ENCODE measurements around the gene PTPN14.
A peak's percentile ranks its signal among the peaks of the same experiment; 100 is the strongest.

The PTPN14 gene

GRCh38 chr1:214440219-214440965 lies 111.0 kb downstream of the PTPN14 start:
- Histone ChIP-seq H3K9me3 (ENCODE audit: insufficient read depth, low read length, severe bottlenecking) (no peaks in the 10 kb centered on the region), H3K4me2 (ENCODE audit: insufficient read depth, low read length) (peak overlapping the region; percentile 23; the same call in 1 of the 2 replicates), H3K79me2 (ENCODE audit: insufficient read depth, low read length) (no peaks in the 10 kb centered on the region), H3K4me1 (ENCODE audit: insufficient read depth, low read length) (peaks cover 35% of the 10 kb centered on the region), H3K27ac (ENCODE audit: low read length) (peak overlapping the region; percentile 58), H4K20me1 (ENCODE audit: insufficient read depth, low read length) (no peaks in the 10 kb centered on the region), H3K9ac (ENCODE audit: low read depth, low read length) (no peak overlapping the region), H3K4me3 (ENCODE audit: low read depth in 1 of 2, low read length in 2 of 2) (no peak overlapping the region), H2AFZ (ENCODE audit: low read depth, low read length) (no peak overlapping the region), H3K36me3 (ENCODE audit: insufficient read depth, low read length) (no peaks in the 10 kb centered on the region), H3K27me3 (ENCODE audit: insufficient read depth, low read length, poor library complexity) (no peaks in the 10 kb centered on the region)
- no peak for TF ChIP-seq CTCF (IDR thresholded peaks at IDR 0.05; ENCODE audit: borderline replicate concordance, extremely low read depth, low read length, poor library complexity, severe bottlenecking)
- TF ChIP-seq EZH2 (IDR thresholded peaks at IDR 0.05; ENCODE audit: borderline replicate concordance, low read depth, low read length, severe bottlenecking) = no peak
- ATAC-seq (ENCODE audit: insufficient read depth, low read depth) (no peak), DNase-seq (no peak)

- ATAC-seq (ENCODE audit: insufficient read depth, low read depth) (peak; percentile 54; the same call in 2 of the 3 replicates), DNase-seq (no peak)
- no peaks in the 10 kb centered on the region for H3K79me2 ChIP-seq (ENCODE audit: insufficient read depth, low read length)
- TF ChIP-seq CTCF (IDR thresholded peaks at IDR 0.05; ENCODE audit: borderline replicate concordance, extremely low read depth, low read length, poor library complexity, severe bottlenecking) (no peak), EZH2 (IDR thresholded peaks at IDR 0.05; ENCODE audit: borderline replicate concordance, low read depth, low read length, severe bottlenecking) (no peak)
- H4K20me1 ChIP-seq (ENCODE audit: insufficient read depth, low read length) = no peaks in the 10 kb centered on the region
- no peak overlapping the region for H3K4me3 ChIP-seq (ENCODE audit: low read depth in 1 of 2, low read length in 2 of 2)
- H3K4me1 ChIP-seq (ENCODE audit: insufficient read depth, low read length) = peaks cover 27% of the 10 kb centered on the region
- H2AFZ ChIP-seq (ENCODE audit: low read depth, low read length) = no peak overlapping the region
- H3K9ac ChIP-seq (ENCODE audit: low read depth, low read length) = no peak overlapping the region
- H3K9me3 ChIP-seq (ENCODE audit: insufficient read depth, low read length, severe bottlenecking) = no peaks in the 10 kb centered on the region
- H3K4me2 ChIP-seq (ENCODE audit: insufficient read depth, low read length) = no peak overlapping the region
- no peak overlapping the region for H3K27ac ChIP-seq (ENCODE audit: low read length)
- no peaks in the 10 kb centered on the region for H3K36me3 ChIP-seq (ENCODE audit: insufficient read depth, low read length)
- no peaks in the 10 kb centered on the region for H3K27me3 ChIP-seq (ENCODE audit: insufficient read depth, low read length, poor library complexity)
Observed at GRCh38 chr1:214439352-214440119, 111.9 kb downstream of the PTPN14 start.

- no peaks in the 10 kb centered on the region for H3K79me2 ChIP-seq (ENCODE audit: insufficient read depth, low read length)
- H3K4me3 ChIP-seq (ENCODE audit: low read depth in 1 of 2, low read length in 2 of 2) = no peak overlapping the region
- H3K9me3 ChIP-seq (ENCODE audit: insufficient read depth, low read length, severe bottlenecking) = no peaks in the 10 kb centered on the region
- H3K4me2 ChIP-seq (ENCODE audit: insufficient read depth, low read length) = no peak overlapping the region
- DNase-seq = no peak
- peaks cover 26% of the 10 kb centered on the region for H3K4me1 ChIP-seq (ENCODE audit: insufficient read depth, low read length)
- no peaks in the 10 kb centered on the region for H4K20me1 ChIP-seq (ENCODE audit: insufficient read depth, low read length)
- H3K9ac ChIP-seq (ENCODE audit: low read depth, low read length) = no peak overlapping the region
- ATAC-seq (ENCODE audit: insufficient read depth, low read depth) = no peak
- no peak for TF ChIP-seq CTCF (IDR thresholded peaks at IDR 0.05; ENCODE audit: borderline replicate concordance, extremely low read depth, low read length, poor library complexity, severe bottlenecking)
- no peak for TF ChIP-seq EZH2 (IDR thresholded peaks at IDR 0.05; ENCODE audit: borderline replicate concordance, low read depth, low read length, severe bottlenecking)
- no peak overlapping the region for H3K27ac ChIP-seq (ENCODE audit: low read length)
- H3K36me3 ChIP-seq (ENCODE audit: insufficient read depth, low read length) = no peaks in the 10 kb centered on the region
- no peaks in the 10 kb centered on the region for H3K27me3 ChIP-seq (ENCODE audit: insufficient read depth, low read length, poor library complexity)
- no peak overlapping the region for H2AFZ ChIP-seq (ENCODE audit: low read depth, low read length)
Observed at GRCh38 chr1:214438530-214438929, 112.9 kb downstream of the PTPN14 start.
